Fibroblast of lung (primary cell): ENCODE data around the gene CALM3. TPM values are rescaled to one million over a fixed set of nuclear protein-coding genes. Genes with fewer than 3 reads are reported as not detected.

Experiments
- DNase-seq, 2 donors: peaks; one replicate each; pipeline versions ENCODE4 v3.0.0 to v3.0.0-alpha.2; 2010; ENCODE audit warnings: low read depth in 2 of 2
- H2AFZ ChIP-seq: 2 replicates; pipeline ENCODE4 v1.5.1; 2012; ENCODE audit warnings: low read length, control low read depth, inconsistent platforms
- H3K27ac ChIP-seq: 2 replicates; pipeline ENCODE4 v1.5.1; 2011; ENCODE audit warnings: low read length, control low read depth; ENCODE audit not compliant: insufficient read depth
- H3K27me3 ChIP-seq: 2 replicates; pipeline ENCODE4 v1.5.1; 2011; ENCODE audit warnings: mild to moderate bottlenecking, low read length; ENCODE audit not compliant: control insufficient read depth, insufficient read depth
- H3K36me3 ChIP-seq: 2 replicates; pipeline ENCODE4 v1.5.1; 2011; ENCODE audit warnings: low read length; ENCODE audit not compliant: control insufficient read depth, insufficient read depth
- H3K4me1 ChIP-seq: 2 replicates; pipeline ENCODE4 v1.5.1; 2011; ENCODE audit warnings: low read length; ENCODE audit not compliant: control insufficient read depth, insufficient read depth; ENCODE audit errors: extremely low read depth
- H3K4me2 ChIP-seq: 2 replicates; pipeline ENCODE4 v1.5.1; 2011; ENCODE audit warnings: low read length, control low read depth; ENCODE audit not compliant: insufficient read depth; ENCODE audit errors: extremely low read depth
- H3K4me3 ChIP-seq, 4 experiments: fragments of 200-600 bp in 1 of 4; sonication (generic) in 1 of 4; replicated peaks in 1 of 4; 2 replicates each; pipeline ENCODE4 v1.5.1; 2011 to 2016; ENCODE audit warnings: low read length in 4 of 4, low read depth in 3 of 4, mild to moderate bottlenecking in 3 of 4, control low read depth in 2 of 4, inconsistent platforms in 1 of 4, mixed read lengths in 1 of 4; ENCODE audit not compliant: insufficient read depth in 1 of 4; ENCODE audit errors: control extremely low read depth in 1 of 4
- H3K79me2 ChIP-seq: 2 replicates; pipeline ENCODE4 v1.5.1; 2012; ENCODE audit warnings: mild to moderate bottlenecking, low read length, inconsistent platforms; ENCODE audit not compliant: control insufficient read depth, insufficient read depth
- H3K9ac ChIP-seq: 2 replicates; pipeline ENCODE4 v1.5.1; 2011; ENCODE audit warnings: mild to moderate bottlenecking, low read length, control low read depth; ENCODE audit not compliant: insufficient read depth
- H3K9me3 ChIP-seq: 2 replicates; pipeline ENCODE4 v1.5.1; 2012; ENCODE audit warnings: low read depth, low read length; ENCODE audit not compliant: control insufficient read depth, insufficient read depth
- H4K20me1 ChIP-seq: 2 replicates; pipeline ENCODE4 v1.5.1; 2011; ENCODE audit warnings: low read length; ENCODE audit not compliant: control insufficient read depth, insufficient read depth; ENCODE audit errors: extremely low read depth
- CTCF ChIP-seq, 2 donors: IDR thresholded peaks in 1 of 2; conservative IDR thresholded peaks in 1 of 2; 1 replicate in 1 of 2; 2 replicates in 1 of 2; pipeline ENCODE4 v1.5.1; 2011 to 2012; ENCODE audit warnings: low read length in 2 of 2, control low read depth in 1 of 2, inconsistent platforms in 1 of 2, low read depth in 1 of 2, mild to moderate bottlenecking in 1 of 2
- EZH2 ChIP-seq: IDR thresholded peaks from 2 replicates; pipeline ENCODE4 v1.5.1; 2012; ENCODE audit warnings: low read length, control low read depth, mild to moderate bottlenecking; ENCODE audit errors: missing control alignments
- polyA plus RNA-seq, 2 donors: library from polyadenylated mRNA; depleted of rRNA in 1 of 2; stranded (reverse) in 1 of 2; unstranded in 1 of 2; fragments of >200 nt; gene quantifications; 2 replicates each; pipeline ENCODE4 v1.2.1, GENCODE V29; 2011 to 2012; ENCODE audit warnings: missing spikeins in 1 of 2
- total RNA-seq: library from RNA; depleted of rRNA; stranded (reverse); fragments of >200 nt; gene quantifications from 2 replicates; pipeline ENCODE4 v1.2.1, GENCODE V29; 2014

Gene CALM3
- total and polyA plus RNA-seq, 2 donors (not counting 1 experiment from before 2014, with no cell fraction given), result 160 to 901 TPM

GRCh38 chr19:46580247-46580646, 20.9 kb upstream of the CALM3 start:
- no peak overlapping the region for H3K27ac ChIP-seq
- H3K9ac ChIP-seq, result no peak overlapping the region

GRCh38 chr19:46585539-46585938, 15.6 kb upstream of the CALM3 start:
- Histone ChIP-seq H3K27me3 (no peaks in the 10 kb centered on the region), H3K27ac (no peak overlapping the region), H3K4me3 (no peak overlapping the region), H3K9ac (no peak overlapping the region), H3K9me3 (no peaks in the 10 kb centered on the region), H3K4me1 (no peaks in the 10 kb centered on the region), H3K36me3 (no peaks in the 10 kb centered on the region), H3K4me2 (no peak overlapping the region), H4K20me1 (no peaks in the 10 kb centered on the region), H3K79me2 (no peaks in the 10 kb centered on the region), H2AFZ (no peak overlapping the region)
- no peak for TF ChIP-seq CTCF (conservative IDR thresholded peaks at IDR 0.05 in 1 of 2, IDR thresholded peaks at IDR 0.05 in 1 of 2; ENCODE audit: low read depth in 1 of 2, low read length in 2 of 2)
- no peak for TF ChIP-seq EZH2
- no peak for DNase-seq

More at GRCh38 chr19:46580247-46580646, 20.9 kb upstream of the CALM3 start:
- no peak for DNase-seq
- no peak overlapping the region for H3K4me2 ChIP-seq
- H3K27me3 ChIP-seq, result peaks cover 3% of the 10 kb centered on the region
- no peaks in the 10 kb centered on the region for H3K4me1 ChIP-seq
- no peak overlapping the region for H3K4me3 ChIP-seq
- H3K9me3 ChIP-seq, result no peaks in the 10 kb centered on the region
- no peaks in the 10 kb centered on the region for H3K36me3 ChIP-seq
- no peaks in the 10 kb centered on the region for H4K20me1 ChIP-seq
- TF ChIP-seq EZH2 (no peak), CTCF (conservative IDR thresholded peaks at IDR 0.05 in 1 of 2, IDR thresholded peaks at IDR 0.05 in 1 of 2; ENCODE audit: low read depth in 1 of 2, low read length in 2 of 2) (no peak)
- no peaks in the 10 kb centered on the region for H3K79me2 ChIP-seq
- no peak overlapping the region for H2AFZ ChIP-seq

- TF ChIP-seq CTCF (conservative IDR thresholded peaks at IDR 0.05 in 1 of 2, IDR thresholded peaks at IDR 0.05 in 1 of 2; ENCODE audit: low read depth in 1 of 2, low read length in 2 of 2) (no peak), EZH2 (no peak)
- H3K27ac ChIP-seq, result no peak overlapping the region
- no peak for DNase-seq
- H3K36me3 ChIP-seq, result no peaks in the 10 kb centered on the region
- no peak overlapping the region for H2AFZ ChIP-seq
- H3K9me3 ChIP-seq, result no peaks in the 10 kb centered on the region
- no peaks in the 10 kb centered on the region for H3K79me2 ChIP-seq
- no peaks in the 10 kb centered on the region for H3K27me3 ChIP-seq
- H4K20me1 ChIP-seq, result no peaks in the 10 kb centered on the region
- H3K4me2 ChIP-seq, result no peak overlapping the region
- no peak overlapping the region for H3K4me3 ChIP-seq
- no peaks in the 10 kb centered on the region for H3K4me1 ChIP-seq
- no peak overlapping the region for H3K9ac ChIP-seq
These were observed 14.8 kb upstream of the CALM3 start for GRCh38 chr19:46586294-46586693.
